Measurements from ENCODE around the gene GMFB. TPM values are rescaled to one million over a fixed set of nuclear protein-coding genes. Genes with fewer than 3 reads are reported as not detected.

Gene GMFB
- total and polyA plus RNA-seq, 8 donors, result 4.1 to 101 (median 29.2) TPM

DNA sequence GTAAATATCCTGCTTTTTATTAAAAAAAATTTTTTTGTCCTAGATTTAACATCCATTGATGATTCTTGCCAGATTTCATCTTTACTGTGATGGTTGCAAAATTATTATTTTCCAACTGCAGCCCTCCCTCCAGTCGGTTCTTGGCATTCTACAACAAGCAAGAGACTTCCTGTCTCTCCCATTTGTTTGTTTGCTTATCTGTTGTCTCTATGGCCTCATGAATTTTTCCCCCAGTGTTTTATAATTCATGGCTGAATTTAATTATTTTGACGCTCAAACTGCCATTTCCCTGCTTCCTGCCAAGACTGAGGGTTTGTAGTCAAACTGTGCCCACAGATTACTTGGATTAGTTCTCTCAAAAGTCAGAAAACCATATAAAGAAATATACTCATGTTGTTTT, 46.9 kb upstream of the GMFB start:
- WGBS, 5 donors, result 54 to 64% (median 55%) methylated on average over 2 of the region's 2 CpGs
- no peak for DNase-seq
- Histone ChIP-seq H3K4me3 (no peak overlapping the region), H3K36me3 (peaks cover 0 to 42% (median 35%) of the 10 kb centered on the region in 4 donors), H3K27ac (no peak overlapping the region), H3K27me3 (no peaks in the 10 kb centered on the region), H3K9me3 (no peaks in the 10 kb centered on the region), H3K4me1 (peaks cover 0 to 10% (median 1%) of the 10 kb centered on the region in 4 donors)
- TF ChIP-seq POLR2A (IDR thresholded peaks at IDR 0.05) (no peak), POLR2AphosphoS5 (IDR thresholded peaks at IDR 0.05) (no peak), EP300 (IDR thresholded peaks at IDR 0.05) (no peak)
- intact Hi-C loops (cut with DNase I; ENCODE audit: low total_unique reads), result no loop called here

DNA sequence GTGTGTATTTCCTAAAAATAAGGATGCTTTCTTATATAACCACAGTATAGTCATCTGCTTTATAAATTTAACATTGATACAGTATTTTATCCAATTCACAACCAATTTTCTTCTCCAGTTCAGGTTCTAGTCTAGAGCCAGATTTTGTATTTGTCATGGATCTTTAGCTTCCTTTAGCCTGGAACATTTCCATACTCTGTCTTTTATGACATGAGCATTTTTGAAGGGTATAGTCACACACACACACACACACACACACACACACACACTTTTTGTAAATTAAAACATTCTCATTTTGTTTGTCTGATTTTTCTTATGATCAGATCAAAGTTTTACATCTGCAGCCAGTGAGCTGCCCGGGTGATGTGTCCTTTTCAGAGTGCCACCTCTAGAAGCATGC, 46.3 kb upstream of the GMFB start:
- no peaks in the 10 kb centered on the region for H3K9me3 ChIP-seq
- intact Hi-C loops (cut with DNase I; ENCODE audit: low total_unique reads), result no loop called here
- no peak overlapping the region for H3K27ac ChIP-seq
- 71 to 91% (median 80%) methylated on average over 1 of the region's 1 CpG for WGBS, 5 donors
- H3K27me3 ChIP-seq, result no peaks in the 10 kb centered on the region
- H3K36me3 ChIP-seq, result peaks cover 0 to 46% (median 37%) of the 10 kb centered on the region in 4 donors
- no peak overlapping the region for H3K4me3 ChIP-seq
- no peak for TF ChIP-seq POLR2AphosphoS5 (IDR thresholded peaks at IDR 0.05)
- TF ChIP-seq EP300 (IDR thresholded peaks at IDR 0.05), result no peak
- TF ChIP-seq, protein P1, sequence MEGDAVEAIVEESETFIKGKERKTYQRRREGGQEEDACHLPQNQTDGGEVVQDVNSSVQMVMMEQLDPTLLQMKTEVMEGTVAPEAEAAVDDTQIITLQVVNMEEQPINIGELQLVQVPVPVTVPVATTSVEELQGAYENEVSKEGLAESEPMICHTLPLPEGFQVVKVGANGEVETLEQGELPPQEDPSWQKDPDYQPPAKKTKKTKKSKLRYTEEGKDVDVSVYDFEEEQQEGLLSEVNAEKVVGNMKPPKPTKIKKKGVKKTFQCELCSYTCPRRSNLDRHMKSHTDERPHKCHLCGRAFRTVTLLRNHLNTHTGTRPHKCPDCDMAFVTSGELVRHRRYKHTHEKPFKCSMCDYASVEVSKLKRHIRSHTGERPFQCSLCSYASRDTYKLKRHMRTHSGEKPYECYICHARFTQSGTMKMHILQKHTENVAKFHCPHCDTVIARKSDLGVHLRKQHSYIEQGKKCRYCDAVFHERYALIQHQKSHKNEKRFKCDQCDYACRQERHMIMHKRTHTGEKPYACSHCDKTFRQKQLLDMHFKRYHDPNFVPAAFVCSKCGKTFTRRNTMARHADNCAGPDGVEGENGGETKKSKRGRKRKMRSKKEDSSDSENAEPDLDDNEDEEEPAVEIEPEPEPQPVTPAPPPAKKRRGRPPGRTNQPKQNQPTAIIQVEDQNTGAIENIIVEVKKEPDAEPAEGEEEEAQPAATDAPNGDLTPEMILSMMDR (IDR thresholded peaks at IDR 0.05), result no peak
- no peak for TF ChIP-seq POLR2A (IDR thresholded peaks at IDR 0.05)
- H3K4me1 ChIP-seq, result peaks cover 0 to 10% (median 1%) of the 10 kb centered on the region in 4 donors
- no peak for DNase-seq

DNA sequence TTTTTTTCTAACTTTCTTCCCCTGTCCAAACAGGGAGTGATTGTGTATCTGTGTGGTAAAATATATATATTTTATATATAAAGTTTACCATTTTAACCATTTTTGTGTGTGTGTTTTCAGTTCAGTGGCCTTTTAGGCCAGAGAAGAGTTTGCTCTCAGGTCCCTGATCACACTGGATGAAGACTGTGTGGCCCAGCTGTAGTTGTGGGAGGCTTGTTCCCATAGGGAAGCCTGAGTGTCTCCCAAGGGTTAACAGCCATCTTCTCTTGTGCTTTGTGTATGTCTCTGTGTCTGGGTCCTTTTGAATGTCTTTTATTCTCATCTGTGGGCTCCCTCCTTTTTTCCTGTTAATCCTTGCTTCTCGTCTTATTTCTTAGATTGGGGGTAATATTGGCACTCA, 44.3 kb upstream of the GMFB start:
- H3K9me3 ChIP-seq, result no peaks in the 10 kb centered on the region
- H3K4me1 ChIP-seq, result peaks cover 0 to 13% (median 1%) of the 10 kb centered on the region in 4 donors
- TF ChIP-seq EP300 (IDR thresholded peaks at IDR 0.05), result no peak
- TF ChIP-seq POLR2A (IDR thresholded peaks at IDR 0.05), result no peak
- TF ChIP-seq POLR2AphosphoS5 (IDR thresholded peaks at IDR 0.05), result no peak
- intact Hi-C loops (cut with DNase I; ENCODE audit: low total_unique reads), result no loop called here
- no peaks in the 10 kb centered on the region for H3K27me3 ChIP-seq
- peaks cover 0 to 32% (median 26%) of the 10 kb centered on the region in 4 donors for H3K36me3 ChIP-seq
- DNase-seq, result no peak
- no peak overlapping the region for H3K27ac ChIP-seq
- 84 to 100% (median 100%) methylated on average over 1 of the region's 1 CpG for WGBS, 5 donors
- no peak overlapping the region for H3K4me3 ChIP-seq

DNA sequence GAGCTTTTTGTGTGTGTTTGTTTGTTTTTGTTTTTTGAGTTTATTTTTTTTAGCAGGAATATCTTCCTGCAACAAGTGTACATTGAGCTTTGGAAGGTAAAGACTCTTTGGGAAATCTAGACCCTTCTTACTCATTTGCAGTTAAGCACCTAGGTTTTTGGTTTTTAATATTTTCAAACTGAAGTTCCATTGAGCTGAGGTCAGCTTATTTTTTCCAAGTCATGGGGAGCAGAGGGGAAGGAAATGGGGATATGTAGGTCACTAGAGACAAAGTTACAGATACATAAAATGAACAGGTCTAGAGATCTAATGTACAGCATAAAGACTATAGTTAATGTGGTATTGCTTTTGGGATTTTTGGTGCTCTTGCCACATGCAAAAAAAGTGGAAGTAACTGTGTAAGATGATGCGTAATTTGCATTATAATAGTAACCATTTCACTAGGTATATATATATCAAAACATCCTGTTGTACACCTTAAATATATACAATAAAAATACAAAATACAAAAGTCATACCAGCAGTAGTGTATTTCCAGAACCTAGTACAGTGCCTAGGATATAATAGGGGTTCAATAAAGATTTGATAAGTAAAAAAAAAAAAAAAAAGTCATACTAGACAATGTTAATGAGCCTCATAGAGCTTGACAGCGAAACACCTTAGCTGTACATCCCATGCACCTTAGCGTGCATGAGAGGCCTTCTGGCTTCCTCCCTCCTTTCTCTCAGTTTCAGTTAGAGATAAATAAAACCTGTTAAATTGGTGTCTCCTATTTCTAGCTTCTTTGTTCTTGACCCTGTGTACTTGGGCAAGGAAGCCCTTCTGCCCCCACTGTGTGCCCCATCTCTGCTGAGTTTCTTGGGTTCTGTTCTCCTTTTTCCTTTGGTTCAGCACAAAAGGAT, 43.6 kb upstream of the GMFB start:
- no peak overlapping the region for H3K4me3 ChIP-seq
- H3K27me3 ChIP-seq, result no peaks in the 10 kb centered on the region
- no peak overlapping the region for H3K27ac ChIP-seq
- TF ChIP-seq EP300 (IDR thresholded peaks at IDR 0.05) (no peak), POLR2A (IDR thresholded peaks at IDR 0.05) (no peak), POLR2AphosphoS5 (IDR thresholded peaks at IDR 0.05) (no peak)
- TF ChIP-seq, protein P1 (IDR thresholded peaks at IDR 0.05), result no peak
- H3K36me3 ChIP-seq, result peaks cover 0 to 36% (median 26%) of the 10 kb centered on the region in 4 donors
- no peak for DNase-seq
- peaks cover 0 to 6% (median 0%) of the 10 kb centered on the region in 4 donors for H3K4me1 ChIP-seq
- 94 to 98% (median 96%) methylated on average over 3 of the region's 3 CpGs for WGBS, 5 donors
- no peaks in the 10 kb centered on the region for H3K9me3 ChIP-seq
- intact Hi-C loops (cut with DNase I; ENCODE audit: low total_unique reads), result no loop called here

DNA sequence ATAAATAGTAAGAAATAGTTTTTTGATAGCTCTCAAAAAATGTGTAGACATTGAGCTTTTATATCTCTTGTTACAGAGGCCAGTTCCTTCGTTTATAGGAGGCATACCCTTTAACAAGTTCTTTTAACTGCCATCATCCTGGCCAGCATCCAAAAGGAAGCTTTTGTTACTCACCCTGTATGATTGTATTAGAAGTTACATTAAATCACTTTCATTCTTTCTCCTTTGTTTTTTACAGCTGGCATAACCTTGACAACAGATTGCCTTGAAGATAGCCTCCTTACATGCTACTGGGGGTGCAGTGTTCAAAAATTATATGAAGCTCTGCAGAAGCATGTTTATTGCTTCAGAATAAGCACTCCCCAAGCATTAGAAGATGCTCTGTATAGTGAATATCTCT, 41.0 kb upstream of the GMFB start:
- TF ChIP-seq, protein P1 (IDR thresholded peaks at IDR 0.05), result no peak
- TF ChIP-seq EP300 (IDR thresholded peaks at IDR 0.05) (no peak), POLR2A (IDR thresholded peaks at IDR 0.05) (no peak), POLR2AphosphoS5 (IDR thresholded peaks at IDR 0.05) (no peak)
- DNase-seq, result peak in 1 of 2 donors; percentile 18
- Histone ChIP-seq H3K27me3 (no peaks in the 10 kb centered on the region), H3K4me3 (no peak overlapping the region), H3K9me3 (no peaks in the 10 kb centered on the region), H3K4me1 (peaks cover 0 to 4% (median 0%) of the 10 kb centered on the region in 4 donors), H3K36me3 (peaks cover 0 to 51% (median 40%) of the 10 kb centered on the region in 4 donors), H3K27ac (no peak overlapping the region)
- intact Hi-C loops (cut with DNase I; ENCODE audit: low total_unique reads), result no loop called here
- 41 to 59% (median 48%) methylated on average over 1 of the region's 1 CpG for WGBS, 5 donors

Measured in stomach (tissue), 9 donors.